ENCODE data around the gene GJC3. TPM values are rescaled to one million over a fixed set of nuclear protein-coding genes. Genes with fewer than 3 reads are reported as not detected.

The GJC3 gene
- total and polyA plus RNA-seq, 2 of the 13 experiments (the other 11 are each of a cell fraction or from before 2014, with no cell fraction given) = 0.75 to 1.4 TPM

DNA sequence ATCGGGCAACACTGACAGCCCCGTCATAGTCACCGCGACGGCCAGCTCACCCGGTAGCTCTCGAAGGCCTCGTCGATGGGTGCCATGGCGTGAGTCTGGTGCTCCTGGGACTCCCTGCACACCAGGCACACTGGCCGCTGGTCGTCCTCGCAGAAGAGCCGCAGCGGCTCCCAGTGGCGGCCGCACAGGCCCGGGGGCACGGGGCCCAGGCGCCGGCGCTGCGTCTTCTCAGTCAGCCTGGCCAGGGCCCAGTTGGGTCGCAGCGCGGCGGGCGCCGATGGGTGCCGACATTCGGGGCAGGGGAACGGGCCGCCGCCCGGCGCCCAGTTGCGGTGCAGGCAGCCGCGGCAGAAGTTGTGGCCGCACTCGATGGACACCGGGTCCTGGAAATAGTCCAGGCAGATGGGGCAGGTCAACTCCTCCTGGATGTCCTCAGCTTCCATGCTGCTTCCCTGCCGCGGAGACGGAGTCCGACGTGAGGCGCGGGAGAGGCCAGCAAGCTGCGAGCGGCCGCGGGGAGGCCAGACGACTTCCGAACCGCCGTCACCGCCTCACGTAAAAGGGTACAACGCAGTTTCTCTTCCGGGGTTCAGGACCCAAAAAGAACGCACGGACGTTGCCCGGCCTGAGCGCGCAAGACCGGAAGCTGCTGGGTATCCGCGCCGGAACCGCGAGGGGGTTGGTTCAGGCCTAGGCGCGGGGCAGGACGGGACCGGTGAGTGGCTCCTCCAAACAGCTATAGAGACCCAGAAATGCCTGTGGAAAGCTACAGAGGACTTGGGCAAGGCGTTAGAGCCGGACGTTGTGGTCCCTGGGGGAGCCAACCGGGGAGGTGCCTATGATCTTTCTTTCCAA lies 10.2 kb downstream of the GJC3 start, which contains the start of gene TRIM4 (continued):
- TF ChIP-seq PPARG (CRISPR knock-in tag; conservative IDR thresholded peaks at IDR 0.05) (no peak), ZNF891 (CRISPR knock-in tag; IDR thresholded peaks at IDR 0.05) (peak; percentile 49), ZFP37 (CRISPR knock-in tag; IDR thresholded peaks at IDR 0.05; ENCODE audit: borderline replicate concordance) (0 out of 2 replicates have a peak, but pooled peaks have one; percentile 49), ZFP36L2 (CRISPR knock-in tag; IDR thresholded peaks at IDR 0.05) (no peak), RFX3 (CRISPR knock-in tag; IDR thresholded peaks at IDR 0.05) (no peak), NR2F2 (IDR thresholded peaks at IDR 0.05; ENCODE audit: borderline replicate concordance, low read depth) (peak; percentile 59; the same call in 1 of the 2 replicates), ZC3H4 (CRISPR knock-in tag; IDR thresholded peaks at IDR 0.05; ENCODE audit: borderline replicate concordance) (no peak), JUNB (CRISPR knock-in tag; IDR thresholded peaks at IDR 0.05; ENCODE audit: borderline replicate concordance) (no peak), TBP (CRISPR knock-in tag; IDR thresholded peaks at IDR 0.05) (no peak), ZNF674 (CRISPR knock-in tag; IDR thresholded peaks at IDR 0.05; ENCODE audit: low read depth) (no peak), ZZZ3 (CRISPR knock-in tag; IDR thresholded peaks at IDR 0.05; ENCODE audit: borderline replicate concordance) (no peak; the same call in 1 of the 2 replicates), JUN (CRISPR knock-in tag; IDR thresholded peaks at IDR 0.05) (no peak; the same call in 1 of the 2 replicates), ZNF510 (CRISPR knock-in tag; IDR thresholded peaks at IDR 0.05; ENCODE audit: low read depth) (no peak; the same call in 1 of the 2 replicates), ZBTB1 (CRISPR knock-in tag; IDR thresholded peaks at IDR 0.05; ENCODE audit: borderline replicate concordance) (no peak)
- TF ChIP-seq, protein P1, sequence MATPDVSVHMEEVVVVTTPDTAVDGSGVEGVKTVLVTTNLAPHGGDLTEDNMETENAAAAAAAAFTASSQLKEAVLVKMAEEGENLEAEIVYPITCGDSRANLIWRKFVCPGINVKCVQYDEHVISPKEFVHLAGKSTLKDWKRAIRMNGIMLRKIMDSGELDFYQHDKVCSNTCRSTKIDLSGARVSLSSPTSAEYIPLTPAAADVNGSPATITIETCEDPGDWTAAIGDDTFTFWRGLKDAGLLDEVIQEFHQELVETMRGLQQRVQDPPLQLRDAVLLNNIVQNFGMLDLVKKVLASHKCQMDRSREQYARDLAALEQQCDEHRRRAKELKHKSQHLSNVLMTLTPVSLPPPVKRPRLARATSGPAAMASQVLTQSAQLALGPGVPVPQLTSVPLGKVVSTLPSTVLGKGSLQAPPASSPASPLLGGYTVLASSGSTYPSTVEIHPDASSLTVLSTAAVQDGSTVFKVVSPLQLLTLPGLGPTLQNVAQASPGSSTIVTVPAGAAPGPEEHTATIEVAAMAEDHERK (CRISPR knock-in tag; IDR thresholded peaks at IDR 0.05; ENCODE audit: low read depth) = peak; percentile 76; the same call in 1 of the 2 replicates
- TF ChIP-seq, protein P2, sequence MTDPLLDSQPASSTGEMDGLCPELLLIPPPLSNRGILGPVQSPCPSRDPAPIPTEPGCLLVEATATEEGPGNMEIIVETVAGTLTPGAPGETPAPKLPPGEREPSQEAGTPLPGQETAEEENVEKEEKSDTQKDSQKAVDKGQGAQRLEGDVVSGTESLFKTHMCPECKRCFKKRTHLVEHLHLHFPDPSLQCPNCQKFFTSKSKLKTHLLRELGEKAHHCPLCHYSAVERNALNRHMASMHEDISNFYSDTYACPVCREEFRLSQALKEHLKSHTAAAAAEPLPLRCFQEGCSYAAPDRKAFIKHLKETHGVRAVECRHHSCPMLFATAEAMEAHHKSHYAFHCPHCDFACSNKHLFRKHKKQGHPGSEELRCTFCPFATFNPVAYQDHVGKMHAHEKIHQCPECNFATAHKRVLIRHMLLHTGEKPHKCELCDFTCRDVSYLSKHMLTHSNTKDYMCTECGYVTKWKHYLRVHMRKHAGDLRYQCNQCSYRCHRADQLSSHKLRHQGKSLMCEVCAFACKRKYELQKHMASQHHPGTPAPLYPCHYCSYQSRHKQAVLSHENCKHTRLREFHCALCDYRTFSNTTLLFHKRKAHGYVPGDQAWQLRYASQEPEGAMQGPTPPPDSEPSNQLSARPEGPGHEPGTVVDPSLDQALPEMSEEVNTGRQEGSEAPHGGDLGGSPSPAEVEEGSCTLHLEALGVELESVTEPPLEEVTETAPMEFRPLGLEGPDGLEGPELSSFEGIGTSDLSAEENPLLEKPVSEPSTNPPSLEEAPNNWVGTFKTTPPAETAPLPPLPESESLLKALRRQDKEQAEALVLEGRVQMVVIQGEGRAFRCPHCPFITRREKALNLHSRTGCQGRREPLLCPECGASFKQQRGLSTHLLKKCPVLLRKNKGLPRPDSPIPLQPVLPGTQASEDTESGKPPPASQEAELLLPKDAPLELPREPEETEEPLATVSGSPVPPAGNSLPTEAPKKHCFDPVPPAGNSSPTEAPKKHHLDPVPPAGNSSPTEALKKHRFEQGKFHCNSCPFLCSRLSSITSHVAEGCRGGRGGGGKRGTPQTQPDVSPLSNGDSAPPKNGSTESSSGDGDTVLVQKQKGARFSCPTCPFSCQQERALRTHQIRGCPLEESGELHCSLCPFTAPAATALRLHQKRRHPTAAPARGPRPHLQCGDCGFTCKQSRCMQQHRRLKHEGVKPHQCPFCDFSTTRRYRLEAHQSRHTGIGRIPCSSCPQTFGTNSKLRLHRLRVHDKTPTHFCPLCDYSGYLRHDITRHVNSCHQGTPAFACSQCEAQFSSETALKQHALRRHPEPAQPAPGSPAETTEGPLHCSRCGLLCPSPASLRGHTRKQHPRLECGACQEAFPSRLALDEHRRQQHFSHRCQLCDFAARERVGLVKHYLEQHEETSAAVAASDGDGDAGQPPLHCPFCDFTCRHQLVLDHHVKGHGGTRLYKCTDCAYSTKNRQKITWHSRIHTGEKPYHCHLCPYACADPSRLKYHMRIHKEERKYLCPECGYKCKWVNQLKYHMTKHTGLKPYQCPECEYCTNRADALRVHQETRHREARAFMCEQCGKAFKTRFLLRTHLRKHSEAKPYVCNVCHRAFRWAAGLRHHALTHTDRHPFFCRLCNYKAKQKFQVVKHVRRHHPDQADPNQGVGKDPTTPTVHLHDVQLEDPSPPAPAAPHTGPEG (CRISPR knock-in tag; IDR thresholded peaks at IDR 0.05) = peak; percentile 69; the same call in 1 of the 2 replicates
- TF ChIP-seq, protein P3, sequence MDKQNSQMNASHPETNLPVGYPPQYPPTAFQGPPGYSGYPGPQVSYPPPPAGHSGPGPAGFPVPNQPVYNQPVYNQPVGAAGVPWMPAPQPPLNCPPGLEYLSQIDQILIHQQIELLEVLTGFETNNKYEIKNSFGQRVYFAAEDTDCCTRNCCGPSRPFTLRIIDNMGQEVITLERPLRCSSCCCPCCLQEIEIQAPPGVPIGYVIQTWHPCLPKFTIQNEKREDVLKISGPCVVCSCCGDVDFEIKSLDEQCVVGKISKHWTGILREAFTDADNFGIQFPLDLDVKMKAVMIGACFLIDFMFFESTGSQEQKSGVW (CRISPR knock-in tag; IDR thresholded peaks at IDR 0.05; ENCODE audit: borderline replicate concordance) = no peak
- TF ChIP-seq, protein P4, sequence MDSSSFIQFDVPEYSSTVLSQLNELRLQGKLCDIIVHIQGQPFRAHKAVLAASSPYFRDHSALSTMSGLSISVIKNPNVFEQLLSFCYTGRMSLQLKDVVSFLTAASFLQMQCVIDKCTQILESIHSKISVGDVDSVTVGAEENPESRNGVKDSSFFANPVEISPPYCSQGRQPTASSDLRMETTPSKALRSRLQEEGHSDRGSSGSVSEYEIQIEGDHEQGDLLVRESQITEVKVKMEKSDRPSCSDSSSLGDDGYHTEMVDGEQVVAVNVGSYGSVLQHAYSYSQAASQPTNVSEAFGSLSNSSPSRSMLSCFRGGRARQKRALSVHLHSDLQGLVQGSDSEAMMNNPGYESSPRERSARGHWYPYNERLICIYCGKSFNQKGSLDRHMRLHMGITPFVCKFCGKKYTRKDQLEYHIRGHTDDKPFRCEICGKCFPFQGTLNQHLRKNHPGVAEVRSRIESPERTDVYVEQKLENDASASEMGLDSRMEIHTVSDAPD (CRISPR knock-in tag; IDR thresholded peaks at IDR 0.05) = no peak

All from HepG2 (cell line).